Measurements from ENCODE around the gene MRPL37. TPM values are rescaled to one million over a fixed set of nuclear protein-coding genes. Genes with fewer than 3 reads are reported as not detected.

MRPL37 gene
- total and polyA plus RNA-seq, 2 of the 8 experiments (the other 6 are each of a cell fraction or from before 2014, with no cell fraction given) = 45.5 to 126 TPM

GRCh38 chr1:54228638-54229079 is 28.7 kb downstream of the MRPL37 start:
- H3K27ac ChIP-seq (ENCODE audit: low read depth, low read length) = no peak overlapping the region

More at GRCh38 chr1:54228638-54229079, 28.7 kb downstream of the MRPL37 start:
- Histone ChIP-seq H2BK120ac (replicated peaks; ENCODE audit: low read depth, low read length) (no peak overlapping the region), H2AK5ac (ENCODE audit: low read depth, low read length) (no peak overlapping the region), H3K56ac (replicated peaks; ENCODE audit: insufficient read length, low read depth, low read length) (no peak overlapping the region), H3K79me1 (ENCODE audit: low read depth, low read length) (no peaks in the 10 kb centered on the region; the same call in 1 of the 2 replicates), H3K79me2 (ENCODE audit: control insufficient read depth in 1 of 2, insufficient read depth in 2 of 2, low read length in 2 of 2) (no peaks in the 10 kb centered on the region), H3K4me2 (ENCODE audit: insufficient read depth in 1 of 2, low read depth in 2 of 2, low read length in 2 of 2) (no peak overlapping the region), H3K4ac (replicated peaks; ENCODE audit: insufficient read length, low read depth, low read length) (no peak overlapping the region), H2AFZ (ENCODE audit: low read length) (no peak overlapping the region), H4K20me1 (replicated peaks in 1 of 2; ENCODE audit: control insufficient read depth in 1 of 2, insufficient read depth in 2 of 2, low read length in 2 of 2) (peaks cover 0 to 9% of the 10 kb centered on the region in 2 experiments), H3K14ac (ENCODE audit: insufficient read length) (no peak overlapping the region), H2BK15ac (ENCODE audit: low read length) (no peak overlapping the region), H3K9me3 (ENCODE audit: insufficient read depth in 2 of 2, low read depth in 1 of 2, low read length in 1 of 2) (no peaks in the 10 kb centered on the region; a peak in 1 of 4 replicates), H3K27me3 (replicated peaks in 1 of 4; ENCODE audit: control insufficient read depth in 3 of 4, extremely low read depth in 1 of 4, insufficient read depth in 3 of 4, low read length in 3 of 4) (no peaks in the 10 kb centered on the region), H2BK5ac (ENCODE audit: low read depth, low read length) (no peak overlapping the region; the same call in 1 of the 2 replicates), H2BK20ac (ENCODE audit: low read length) (no peak overlapping the region), H3K36me3 (ENCODE audit: control insufficient read depth in 2 of 4, insufficient read depth in 4 of 4, low read length in 3 of 4) (peaks cover 0 to 8% (median 2%) of the 10 kb centered on the region in 4 experiments; a peak in 2 of 8 replicates), H4K91ac (replicated peaks; ENCODE audit: insufficient read length, low read length) (no peak overlapping the region), H3K23me2 (ENCODE audit: low read depth, low read length) (no peaks in the 10 kb centered on the region), H3K18ac (ENCODE audit: extremely low read depth, low read length) (no peak overlapping the region), H3K4me1 (replicated peaks in 1 of 4; ENCODE audit: control insufficient read depth in 3 of 4, insufficient read depth in 4 of 4, low read length in 3 of 4) (peaks cover 0 to 9% (median 4%) of the 10 kb centered on the region in 4 experiments; a peak in 3 of 7 replicates), H3K23ac (ENCODE audit: insufficient read length) (no peak overlapping the region), H4K5ac (ENCODE audit: insufficient read length, low read depth, low read length) (no peak overlapping the region), H4K8ac (ENCODE audit: extremely low read depth, insufficient read depth, low read length) (peak overlapping the region; percentile 57; the same call in 1 of the 2 replicates), H3K4me3 (ENCODE audit: extremely low read depth in 1 of 4, insufficient read depth in 2 of 4, low read depth in 3 of 4, low read length in 4 of 4) (no peak overlapping the region), H3K9ac (replicated peaks in 1 of 4; ENCODE audit: extremely low read depth in 1 of 4, low read depth in 3 of 4, low read length in 3 of 4) (no peak overlapping the region), H2BK12ac (ENCODE audit: low read depth, low read length) (no peak overlapping the region)
- WGBS, 2 experiments (ENCODE audit: extremely low coverage in 1 of 2, insufficient coverage in 1 of 2, insufficient read length in 1 of 2, insufficient replicate concordance in 2 of 2, low coverage in 1 of 2, low lambda C conversion rate in 2 of 2, missing lambda C conversion rate in 1 of 2) = 87% methylated on average over 13 of the region's 13 CpGs; no CpG with 5 or more reads in 1 of the 2 experiments
- FAIRE-seq (no peak), DNase-seq (ENCODE audit: low read depth in 1 of 2, low spot score in 2 of 2) (no peak)
- TF ChIP-seq POLR2AphosphoS5 (IDR thresholded peaks at IDR 0.05; ENCODE audit: low read depth, low read length) (peak; percentile 23; the same call in 1 of the 2 replicates), PHF8 (conservative IDR thresholded peaks at IDR 0.05; ENCODE audit: low read depth, low read length) (no peak)
- ChIA-PET POLR2A (ENCODE audit: partially characterized antibody) (interaction anchor here (1.1 to 5.3 kb wide), 2 partner anchors 28 to 83 kb away, joined by 3 to 20 read pairs; partner anchors contain the start of genes CYB5RL and MRPL37), CTCF (ENCODE audit: partially characterized antibody) (interaction anchor here (0.6 to 3.0 kb wide), 17 partner anchors 9 to 271 kb away, joined by 3 to 10 read pairs (median 4); partner anchors contain the start of genes CYB5RL and MRPL37)

Data from H1 (cell line).